Measurements from ENCODE around the gene NTMT2. TPM values are rescaled to one million over a fixed set of nuclear protein-coding genes. Genes with fewer than 3 reads are reported as not detected.

NTMT2 gene
- total RNA-seq, 1 donor, result not detected

DNA sequence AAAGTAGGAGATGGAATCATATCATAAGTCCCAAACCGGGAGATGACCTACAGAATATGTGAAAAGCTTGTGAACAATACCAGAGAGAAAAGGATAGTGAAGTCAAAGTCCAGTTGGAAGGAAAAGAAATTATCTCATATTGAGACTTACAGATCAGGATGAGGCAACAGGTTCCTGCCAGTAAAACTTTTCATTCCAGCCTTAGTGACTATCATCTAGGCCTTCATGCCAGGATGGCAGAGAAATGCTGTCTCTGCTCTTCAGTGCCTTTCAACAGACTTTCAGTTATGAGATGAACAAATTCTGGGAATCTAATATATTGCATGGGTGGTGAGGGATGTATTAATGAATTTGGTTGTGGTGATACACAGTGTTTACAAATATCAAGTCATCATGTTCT is 52.3 kb downstream of the NTMT2 start:
- H3K79me2 ChIP-seq (ENCODE audit: insufficient read depth, low read length), result no peaks in the 10 kb centered on the region
- no peak for TF ChIP-seq CTCF (IDR thresholded peaks at IDR 0.05; ENCODE audit: extremely low read depth, low read depth, low read length)
- H4K20me1 ChIP-seq (ENCODE audit: insufficient read depth, low read length), result no peaks in the 10 kb centered on the region
- no peak for DNase-seq (ENCODE audit: insufficient read length, low spot score, missing footprints)
- H3K9me3 ChIP-seq (ENCODE audit: low read depth, low read length), result no peaks in the 10 kb centered on the region
- H3K4me3 ChIP-seq (ENCODE audit: insufficient read depth, low read length), result no peak overlapping the region
- H3K4me2 ChIP-seq (ENCODE audit: insufficient read depth, low read length), result no peak overlapping the region
- no peaks in the 10 kb centered on the region for H3K27me3 ChIP-seq (ENCODE audit: insufficient read depth, low read length)
- no peak overlapping the region for H2AFZ ChIP-seq (ENCODE audit: low read length)
- no peak overlapping the region for H3K27ac ChIP-seq (ENCODE audit: low read depth, low read length)
- peaks cover 8% of the 10 kb centered on the region for H3K4me1 ChIP-seq (ENCODE audit: insufficient read depth, low read length)
- H3K36me3 ChIP-seq (ENCODE audit: insufficient read depth, low read length), result no peaks in the 10 kb centered on the region

- Histone ChIP-seq H2AFZ (ENCODE audit: low read length) (no peak overlapping the region), H3K4me2 (ENCODE audit: insufficient read depth, low read length) (no peak overlapping the region), H3K4me1 (ENCODE audit: insufficient read depth, low read length) (peaks cover 8% of the 10 kb centered on the region), H4K20me1 (ENCODE audit: insufficient read depth, low read length) (no peaks in the 10 kb centered on the region), H3K79me2 (ENCODE audit: insufficient read depth, low read length) (no peaks in the 10 kb centered on the region), H3K4me3 (ENCODE audit: insufficient read depth, low read length) (no peak overlapping the region), H3K36me3 (ENCODE audit: insufficient read depth, low read length) (no peaks in the 10 kb centered on the region), H3K27ac (ENCODE audit: low read depth, low read length) (no peak overlapping the region), H3K27me3 (ENCODE audit: insufficient read depth, low read length) (no peaks in the 10 kb centered on the region), H3K9me3 (ENCODE audit: low read depth, low read length) (no peaks in the 10 kb centered on the region)
- no peak for DNase-seq (ENCODE audit: insufficient read length, low spot score, missing footprints)
- TF ChIP-seq CTCF (IDR thresholded peaks at IDR 0.05; ENCODE audit: extremely low read depth, low read depth, low read length), result no peak
These were observed 52.8 kb downstream of the NTMT2 start for GRCh38 chr1:170198584-170198983.

- no peaks in the 10 kb centered on the region for H3K79me2 ChIP-seq (ENCODE audit: insufficient read depth, low read length)
These were observed 54.4 kb downstream of the NTMT2 start for GRCh38 chr1:170200161-170200560.

More at GRCh38 chr1:170200161-170200560, 54.4 kb downstream of the NTMT2 start:
- peak overlapping the region; percentile 52 for H3K27ac ChIP-seq (ENCODE audit: low read depth, low read length)
- no peak for TF ChIP-seq CTCF (IDR thresholded peaks at IDR 0.05; ENCODE audit: extremely low read depth, low read depth, low read length)
- no peaks in the 10 kb centered on the region for H3K36me3 ChIP-seq (ENCODE audit: insufficient read depth, low read length)
- no peaks in the 10 kb centered on the region for H3K27me3 ChIP-seq (ENCODE audit: insufficient read depth, low read length)
- DNase-seq (ENCODE audit: insufficient read length, low spot score, missing footprints), result no peak
- H3K9me3 ChIP-seq (ENCODE audit: low read depth, low read length), result no peaks in the 10 kb centered on the region
- no peak overlapping the region for H3K4me3 ChIP-seq (ENCODE audit: insufficient read depth, low read length)
- peaks cover 8% of the 10 kb centered on the region for H3K4me1 ChIP-seq (ENCODE audit: insufficient read depth, low read length)
- no peaks in the 10 kb centered on the region for H4K20me1 ChIP-seq (ENCODE audit: insufficient read depth, low read length)
- peak overlapping the region; percentile 81 for H2AFZ ChIP-seq (ENCODE audit: low read length)
- H3K4me2 ChIP-seq (ENCODE audit: insufficient read depth, low read length), result peak overlapping the region; percentile 70

Measured in osteoblast (primary cell).